Measurements from ENCODE around the gene PGAP1.

GRCh38 chr2:196974970-196975369 is 48.5 kb upstream of the PGAP1 start:
- TF ChIP-seq POLR2A (IDR thresholded peaks at IDR 0.05): no peak
- TF ChIP-seq CTCF (IDR thresholded peaks at IDR 0.05): no peak
- TF ChIP-seq POLR2AphosphoS5 (IDR thresholded peaks at IDR 0.05): no peak
- no peak for TF ChIP-seq EP300 (IDR thresholded peaks at IDR 0.05)
